A549 (cell line): ENCODE data around the gene CCDC157.

Experiments used
- BHLHE40 ChIP-seq: IDR thresholded peaks from 2 replicates; pipeline ENCODE4 v1.6.1; 2012; ENCODE audit warnings: low read depth, low read length, inconsistent platforms
- CEBPB ChIP-seq, 2 experiments: fragments of >200 bp in 1 of 2; sonication (Bioruptor Twin) in 1 of 2; formaldehyde crosslinking in 1 of 2; IDR thresholded peaks; 2 replicates each; pipeline ENCODE4 v1.6.1; 2012 to 2016
- CTCF ChIP-seq: fragments of >200 bp; sonication (Bioruptor Twin); formaldehyde crosslinking; IDR thresholded peaks from 3 replicates; pipeline ENCODE4 v1.5.1; 2016
- EP300 ChIP-seq, 2 experiments: fragments of >200 bp; sonication (Bioruptor Twin); formaldehyde crosslinking; IDR thresholded peaks; 2 replicates in 1 of 2; 3 replicates in 1 of 2; pipeline ENCODE4 v1.6.1; 2016 to 2017
- RAD21 ChIP-seq, 2 experiments: fragments of >200 bp in 1 of 2; sonication (Bioruptor Twin) in 1 of 2; formaldehyde crosslinking in 1 of 2; IDR thresholded peaks in 1 of 2; conservative IDR thresholded peaks in 1 of 2; 2 replicates in 1 of 2; 3 replicates in 1 of 2; pipeline ENCODE4 v1.6.1; 2012 to 2018; ENCODE audit warnings: inconsistent platforms in 1 of 2

DNA sequence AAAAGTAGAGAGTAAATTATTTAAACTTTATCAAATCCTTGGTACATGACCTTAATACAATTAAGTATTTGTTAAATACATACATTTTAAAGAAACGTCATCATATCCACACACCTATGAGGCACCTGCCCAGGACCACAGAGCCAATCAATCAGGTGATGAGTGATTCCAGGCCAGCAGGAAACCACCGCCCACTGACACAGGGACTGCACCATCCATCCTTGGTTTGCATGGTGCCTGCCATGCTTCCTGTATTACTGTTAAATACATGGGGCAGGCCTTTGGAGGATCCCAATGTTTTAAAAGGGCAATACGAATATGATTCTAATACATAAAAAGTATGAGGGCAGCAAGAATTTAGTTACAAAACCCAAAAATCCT, 23.1 kb upstream of the CCDC157 start:
- no peak for TF ChIP-seq BHLHE40
- no peak for TF ChIP-seq CEBPB (IDR thresholded peaks at IDR 0.05)
- TF ChIP-seq CTCF = no peak
- TF ChIP-seq EP300 (IDR thresholded peaks at IDR 0.05) = no peak
- no peak for TF ChIP-seq RAD21 (conservative IDR thresholded peaks at IDR 0.05 in 1 of 2, IDR thresholded peaks at IDR 0.05 in 1 of 2)
